SH-SY5Y (cell line): ENCODE results near the gene CXCL9.

Experiments
- GATA2 ChIP-seq: IDR thresholded peaks from 2 replicates; pipeline ENCODE4 v1.6.1; 2011; ENCODE audit warnings: mild to moderate bottlenecking, low read depth, low read length
- GATA3 ChIP-seq: IDR thresholded peaks from 2 replicates; pipeline ENCODE4 v1.6.1; 2011; ENCODE audit warnings: low read depth, mild to moderate bottlenecking, low read length, moderate library complexity

GRCh38 chr4:75968084-75968483, 39.2 kb downstream of the CXCL9 start:
- TF ChIP-seq GATA2 (no peak), GATA3 (no peak; the same call in 1 of the 2 replicates)
